AG09309 (cell line): ENCODE measurements around the gene COL23A1.

Experiments
- DNase-seq: peaks from one replicate; pipeline ENCODE4 v3.0.0-alpha.2; 2010; ENCODE audit warnings: low read depth
- H3K4me3 ChIP-seq: 2 replicates; pipeline ENCODE4 v1.5.1; 2011; ENCODE audit warnings: mild to moderate bottlenecking, low read depth, low read length, moderate library complexity; ENCODE audit not compliant: control insufficient read depth
- TF ChIP-seq, protein P1 (sequence below): IDR thresholded peaks from 2 replicates; pipeline ENCODE4 v1.5.1; 2011; ENCODE audit warnings: mild to moderate bottlenecking, low read depth, low read length, inconsistent platforms; ENCODE audit not compliant: insufficient read depth, control insufficient read depth; ENCODE audit errors: missing control alignments

The COL23A1 gene

DNA sequence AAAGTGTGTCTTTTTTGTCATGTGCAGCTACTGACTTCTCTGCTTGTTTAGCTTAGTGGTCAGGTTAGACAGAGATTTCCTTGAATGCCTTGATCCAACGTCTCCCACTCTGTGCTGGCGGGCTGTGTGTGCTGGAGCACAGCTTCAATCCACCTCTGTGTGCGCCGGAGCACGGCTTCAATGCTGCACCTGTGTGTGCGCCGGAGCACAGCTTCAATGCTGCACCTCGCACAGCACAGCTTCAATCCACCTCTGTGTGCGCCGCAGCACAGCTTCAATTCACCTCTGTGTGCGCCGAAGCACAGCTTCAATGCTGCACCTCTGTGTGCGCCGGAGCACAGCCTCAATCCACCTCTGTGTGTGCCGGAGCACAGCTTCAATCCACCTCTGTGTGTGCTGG is 288.6 kb downstream of the COL23A1 start:
- TF ChIP-seq, protein P1, sequence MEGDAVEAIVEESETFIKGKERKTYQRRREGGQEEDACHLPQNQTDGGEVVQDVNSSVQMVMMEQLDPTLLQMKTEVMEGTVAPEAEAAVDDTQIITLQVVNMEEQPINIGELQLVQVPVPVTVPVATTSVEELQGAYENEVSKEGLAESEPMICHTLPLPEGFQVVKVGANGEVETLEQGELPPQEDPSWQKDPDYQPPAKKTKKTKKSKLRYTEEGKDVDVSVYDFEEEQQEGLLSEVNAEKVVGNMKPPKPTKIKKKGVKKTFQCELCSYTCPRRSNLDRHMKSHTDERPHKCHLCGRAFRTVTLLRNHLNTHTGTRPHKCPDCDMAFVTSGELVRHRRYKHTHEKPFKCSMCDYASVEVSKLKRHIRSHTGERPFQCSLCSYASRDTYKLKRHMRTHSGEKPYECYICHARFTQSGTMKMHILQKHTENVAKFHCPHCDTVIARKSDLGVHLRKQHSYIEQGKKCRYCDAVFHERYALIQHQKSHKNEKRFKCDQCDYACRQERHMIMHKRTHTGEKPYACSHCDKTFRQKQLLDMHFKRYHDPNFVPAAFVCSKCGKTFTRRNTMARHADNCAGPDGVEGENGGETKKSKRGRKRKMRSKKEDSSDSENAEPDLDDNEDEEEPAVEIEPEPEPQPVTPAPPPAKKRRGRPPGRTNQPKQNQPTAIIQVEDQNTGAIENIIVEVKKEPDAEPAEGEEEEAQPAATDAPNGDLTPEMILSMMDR: no peak
- no peak for DNase-seq

DNA sequence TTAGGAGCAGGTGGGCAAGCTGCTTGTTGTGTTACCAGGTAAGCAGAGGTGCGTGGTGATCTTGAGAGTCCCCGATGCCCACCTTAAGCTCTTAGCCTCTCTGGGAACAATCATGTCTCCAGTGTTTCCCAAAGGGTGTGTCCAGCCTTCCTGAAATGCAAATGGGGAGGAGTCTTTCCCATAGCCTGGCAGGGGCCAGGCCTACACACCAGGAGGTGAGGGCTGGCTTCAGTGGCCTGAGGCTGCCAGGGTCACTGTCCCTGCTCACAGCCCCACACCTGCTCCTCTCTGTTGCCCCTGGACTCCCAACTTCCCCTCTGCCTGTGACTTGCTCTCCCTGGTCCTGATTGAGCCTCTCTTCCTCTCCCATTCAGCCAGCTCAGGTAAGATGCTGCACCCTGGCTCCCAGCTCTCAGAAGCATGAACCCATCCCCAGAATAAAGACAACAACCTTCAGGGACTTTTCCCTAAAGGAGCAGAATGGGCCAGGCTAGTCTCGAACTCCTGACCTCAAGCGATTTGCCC is 291.8 kb downstream of the COL23A1 start:
- H3K4me3 ChIP-seq: no peak overlapping the region
- no peak for DNase-seq
- TF ChIP-seq, protein P1: no peak

More for the DNA sequence above, 288.6 kb downstream of the COL23A1 start:
- no peak overlapping the region for H3K4me3 ChIP-seq

DNA sequence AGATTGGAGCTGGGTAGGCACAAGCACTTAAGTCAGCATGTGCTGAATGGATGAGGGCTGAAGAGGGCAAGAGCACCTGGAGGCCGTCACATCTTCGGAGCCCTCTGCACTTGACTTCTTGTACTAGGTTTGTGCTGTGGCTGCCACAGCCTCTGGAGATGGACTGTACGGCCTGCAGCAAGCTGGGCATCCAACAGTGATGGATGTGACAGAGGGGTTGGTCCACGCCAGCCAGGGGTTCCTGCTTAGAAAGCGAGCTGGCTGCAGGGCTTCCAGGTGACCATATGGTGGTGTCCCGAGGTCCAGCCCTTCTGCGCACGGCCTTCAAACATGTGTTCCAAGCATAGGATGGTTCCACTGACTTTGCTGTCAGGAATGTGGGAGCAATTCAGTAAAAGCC is 292.4 kb downstream of the COL23A1 start:
- no peak for DNase-seq
- TF ChIP-seq, protein P1: no peak
- no peak overlapping the region for H3K4me3 ChIP-seq

DNA sequence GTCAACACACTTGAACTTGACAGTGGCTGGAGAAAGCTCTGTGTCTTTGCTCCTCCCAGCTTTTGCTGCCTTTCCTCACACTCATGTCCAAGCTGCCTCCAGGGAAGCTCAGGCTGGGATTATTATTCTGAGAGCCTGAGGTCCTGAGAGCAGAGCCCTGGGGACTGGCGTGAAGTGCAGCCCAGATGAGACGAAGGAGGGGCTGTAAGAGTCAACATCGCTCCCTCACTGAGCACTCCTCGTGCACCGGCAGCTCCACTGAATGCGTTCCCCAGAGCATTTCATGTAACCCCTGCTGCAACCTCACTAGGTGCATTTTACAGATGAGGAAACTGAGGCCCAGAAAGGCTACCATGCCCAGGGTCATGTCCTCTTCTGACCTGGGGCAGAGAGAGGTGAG is 294.1 kb downstream of the COL23A1 start:
- H3K4me3 ChIP-seq: no peak overlapping the region
- no peak for DNase-seq
- TF ChIP-seq, protein P1: no peak

DNA sequence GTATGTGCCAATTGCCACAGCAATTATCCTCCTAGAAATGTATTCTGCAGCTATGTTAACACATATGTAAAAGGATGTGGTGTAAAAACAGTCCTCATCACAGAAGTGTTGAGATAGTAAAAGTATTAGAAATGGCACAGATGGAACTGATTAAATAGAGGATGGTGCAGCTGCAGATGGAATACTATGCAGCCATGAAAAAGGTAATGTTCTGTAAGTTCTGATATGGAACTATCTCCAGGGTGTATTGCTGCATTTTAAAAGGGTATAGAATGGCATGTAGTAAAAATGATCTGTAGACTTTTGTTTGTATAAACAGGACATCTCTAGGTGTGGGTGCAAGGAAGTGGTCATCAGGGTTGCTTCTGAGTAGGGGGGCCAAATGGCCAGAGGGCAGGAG is 294.6 kb downstream of the COL23A1 start:
- no peak for DNase-seq
- H3K4me3 ChIP-seq: no peak overlapping the region
- TF ChIP-seq, protein P1: no peak

DNA sequence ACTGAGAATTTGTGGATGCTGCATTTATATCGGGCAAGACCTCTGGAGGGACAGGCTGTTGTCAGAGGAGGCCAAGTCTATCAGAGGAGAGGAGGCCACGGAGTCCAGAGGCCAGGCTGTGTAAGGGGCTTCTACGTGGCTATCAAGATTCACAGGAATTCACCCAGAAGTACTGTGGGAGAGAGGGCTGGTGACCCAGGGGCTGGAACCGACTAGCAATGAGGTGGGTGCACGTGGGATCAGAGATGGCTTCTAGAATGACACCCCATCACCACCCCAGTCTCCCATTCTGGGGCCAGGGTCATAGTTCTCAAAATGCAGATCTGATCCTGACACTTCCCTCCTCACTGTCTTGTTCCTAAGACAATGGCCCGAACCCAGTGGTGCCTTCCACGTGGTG is 296.4 kb downstream of the COL23A1 start:
- TF ChIP-seq, protein P1: no peak
- no peak for DNase-seq

DNA sequence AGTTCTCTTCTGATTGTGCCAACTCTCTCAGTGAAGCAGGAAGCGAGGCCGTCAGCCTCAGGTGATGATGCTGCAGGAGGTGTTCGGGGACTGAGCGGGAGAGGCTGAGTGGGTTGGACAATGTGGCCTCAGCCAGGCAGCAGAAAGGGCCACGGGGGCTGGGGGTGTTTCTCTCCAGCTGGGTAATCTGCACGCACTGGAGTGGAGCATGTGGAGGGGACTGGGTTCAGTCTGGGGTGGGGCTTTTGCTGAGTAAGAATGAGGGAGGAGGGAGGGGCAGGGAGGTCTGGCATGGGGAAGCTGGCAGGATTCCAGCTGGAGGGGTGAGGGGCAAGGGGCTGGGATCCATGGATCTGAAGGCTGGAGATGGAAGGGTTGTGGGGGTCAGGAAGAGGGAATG is 296.8 kb downstream of the COL23A1 start:
- no peak overlapping the region for H3K4me3 ChIP-seq
- DNase-seq: no peak
- TF ChIP-seq, protein P1: no peak

More for the DNA sequence above, 296.4 kb downstream of the COL23A1 start:
- H3K4me3 ChIP-seq: no peak overlapping the region
